Smooth muscle cell (in vitro differentiated cells): Measurements from ENCODE around the gene ZCCHC12. TPM values are rescaled to one million over a fixed set of nuclear protein-coding genes. Genes with fewer than 3 reads are reported as not detected.

Experiments used
- DNase-seq: peaks from one replicate; lab custom pipeline; 2025; ENCODE audit not compliant: unreplicated experiment; lab: John Stamatoyannopoulos, UW
- H2AFZ ChIP-seq: fragments of 200-600 bp; sonication (generic); 2 replicates; pipeline ENCODE4 v1.6.0; 2016; ENCODE audit warnings: antibody characterized with exemption, low read depth, mild to moderate bottlenecking
- H3F3A ChIP-seq: fragments of 200-600 bp; sonication (generic); 2 replicates; pipeline ENCODE4 v1.6.0; 2017; ENCODE audit warnings: antibody characterized with exemption, low read depth
- H3K27ac ChIP-seq: fragments of 200-600 bp; sonication (generic); 2 replicates; pipeline ENCODE4 v1.5.1; 2016; ENCODE audit warnings: low read depth, mild to moderate bottlenecking
- H3K27me3 ChIP-seq: fragments of 200-600 bp; sonication (generic); 2 replicates; pipeline ENCODE4 v1.6.1; 2016; ENCODE audit warnings: low read depth, mild to moderate bottlenecking
- H3K36me3 ChIP-seq: fragments of 200-600 bp; sonication (generic); 2 replicates; pipeline ENCODE4 v1.5.1; 2016; ENCODE audit warnings: low read depth
- H3K4me1 ChIP-seq: fragments of 200-600 bp; sonication (generic); 2 replicates; pipeline ENCODE4 v1.5.1; 2016; ENCODE audit warnings: low read depth
- H3K4me2 ChIP-seq: fragments of 200-600 bp; sonication (generic); 2 replicates; pipeline ENCODE4 v1.6.0; 2016; ENCODE audit warnings: mild to moderate bottlenecking
- H3K4me3 ChIP-seq: fragments of 200-600 bp; sonication (generic); 2 replicates; pipeline ENCODE4 v1.5.1; 2016; ENCODE audit warnings: mild to moderate bottlenecking
- H3K79me2 ChIP-seq: fragments of 200-600 bp; sonication (generic); 2 replicates; pipeline ENCODE4 v1.6.0; 2016; ENCODE audit warnings: low read depth, mild to moderate bottlenecking
- H3K9ac ChIP-seq: fragments of 200-600 bp; sonication (generic); 2 replicates; pipeline ENCODE4 v1.6.0; 2016; ENCODE audit warnings: low read depth
- H3K9me3 ChIP-seq: fragments of 200-600 bp; sonication (generic); replicated peaks from 2 replicates; pipeline ENCODE4 v1.5.1; 2016; ENCODE audit warnings: low read depth
- H4K20me1 ChIP-seq: fragments of 200-600 bp; sonication (generic); 2 replicates; pipeline ENCODE4 v1.6.0; 2016; ENCODE audit warnings: low read depth
- CTCF ChIP-seq: fragments of 200-600 bp; sonication (generic); IDR thresholded peaks from 2 replicates; pipeline ENCODE4 v1.5.1; 2017; ENCODE audit warnings: borderline replicate concordance, mild to moderate bottlenecking, antibody characterized with exemption; ENCODE audit not compliant: insufficient read depth, poor library complexity, severe bottlenecking
- WGBS: methylation state at CpG from one replicate; pipeline ENCODE4 v1.1.7; 2016; ENCODE audit warnings: low lambda C conversion rate; 5-methylcytosine and 5-hydroxymethylcytosine counted together
- polyA plus RNA-seq: library from polyadenylated mRNA; unstranded; fragments of >200 nt; fragmentation: Nextera tagmentation; extraction: Ambion mirVana; gene quantifications from 2 replicates; pipeline ENCODE4 v1.2.1, GENCODE V29; 2016
- total RNA-seq: library from RNA; depleted of rRNA; stranded (reverse); fragments of >200 nt; gene quantifications from 2 replicates; pipeline ENCODE4 v1.2.3, GENCODE V29; 2014

ZCCHC12 gene
- total and polyA plus RNA-seq, 2 experiments from 2014 or later, result not detected

GRCh38 chrX:118855681-118856310 is 32.2 kb downstream of the ZCCHC12 start:
- WGBS, result 87% methylated on average over 3 of the region's 3 CpGs
- no peak for DNase-seq
- Histone ChIP-seq H3K27ac (no peak overlapping the region), H3K4me3 (no peak overlapping the region), H3F3A (no peaks in the 10 kb centered on the region), H3K9me3 (no peaks in the 10 kb centered on the region), H4K20me1 (no peaks in the 10 kb centered on the region), H3K36me3 (no peaks in the 10 kb centered on the region), H2AFZ (no peak overlapping the region), H3K4me1 (no peaks in the 10 kb centered on the region), H3K79me2 (no peaks in the 10 kb centered on the region), H3K27me3 (no peaks in the 10 kb centered on the region), H3K4me2 (no peak overlapping the region), H3K9ac (no peak overlapping the region)
- TF ChIP-seq CTCF, result no peak

- TF ChIP-seq CTCF, result no peak
- no peaks in the 10 kb centered on the region for H3K27me3 ChIP-seq
- H3K36me3 ChIP-seq, result no peaks in the 10 kb centered on the region
- no peaks in the 10 kb centered on the region for H3F3A ChIP-seq
- no peak for DNase-seq
- H3K4me3 ChIP-seq, result no peak overlapping the region
- H3K79me2 ChIP-seq, result no peaks in the 10 kb centered on the region
- H3K9me3 ChIP-seq, result no peaks in the 10 kb centered on the region
- WGBS, result 60% methylated on average over 3 of the region's 3 CpGs
- no peak overlapping the region for H3K9ac ChIP-seq
- no peak overlapping the region for H3K27ac ChIP-seq
- no peak overlapping the region for H2AFZ ChIP-seq
- H4K20me1 ChIP-seq, result no peaks in the 10 kb centered on the region
- H3K4me2 ChIP-seq, result no peak overlapping the region
- no peaks in the 10 kb centered on the region for H3K4me1 ChIP-seq
Observed at GRCh38 chrX:118857006-118857405, 33.4 kb downstream of the ZCCHC12 start.

GRCh38 chrX:118861338-118861737 is 37.7 kb downstream of the ZCCHC12 start:
- WGBS, result 70% methylated on average over 2 of the region's 2 CpGs
- H3K79me2 ChIP-seq, result no peaks in the 10 kb centered on the region
- TF ChIP-seq CTCF, result no peak
- no peaks in the 10 kb centered on the region for H3K27me3 ChIP-seq
- H2AFZ ChIP-seq, result no peak overlapping the region
- no peak for DNase-seq
- H3K4me3 ChIP-seq, result no peak overlapping the region
- no peaks in the 10 kb centered on the region for H4K20me1 ChIP-seq
- no peak overlapping the region for H3K4me2 ChIP-seq
- H3K36me3 ChIP-seq, result no peaks in the 10 kb centered on the region
- no peaks in the 10 kb centered on the region for H3F3A ChIP-seq
- no peaks in the 10 kb centered on the region for H3K4me1 ChIP-seq
- no peak overlapping the region for H3K9ac ChIP-seq
- no peaks in the 10 kb centered on the region for H3K9me3 ChIP-seq
- H3K27ac ChIP-seq, result no peak overlapping the region

- H3K27me3 ChIP-seq, result no peaks in the 10 kb centered on the region
- no peak for TF ChIP-seq CTCF
- H3K79me2 ChIP-seq, result no peaks in the 10 kb centered on the region
- H3K4me2 ChIP-seq, result no peak overlapping the region
- DNase-seq, result no peak
- no peak overlapping the region for H3K4me3 ChIP-seq
- no peaks in the 10 kb centered on the region for H3K9me3 ChIP-seq
- WGBS, result 64% methylated on average over 1 of the region's 1 CpG
- H3K4me1 ChIP-seq, result no peaks in the 10 kb centered on the region
- no peaks in the 10 kb centered on the region for H4K20me1 ChIP-seq
- H3K27ac ChIP-seq, result no peak overlapping the region
- no peaks in the 10 kb centered on the region for H3K36me3 ChIP-seq
- no peaks in the 10 kb centered on the region for H3F3A ChIP-seq
- H2AFZ ChIP-seq, result no peak overlapping the region
- no peak overlapping the region for H3K9ac ChIP-seq
Observed at GRCh38 chrX:118862091-118862490, 38.5 kb downstream of the ZCCHC12 start.
